OCI-LY7 (cell line): ENCODE results near the gene DHRS7B. TPM values are rescaled to one million over a fixed set of nuclear protein-coding genes. Genes with fewer than 3 reads are reported as not detected.
"Not testable (repeated sequence)": the region's sequence is repeated elsewhere in the genome, so short reads cannot be mapped to it uniquely, and the experiment has no call there.

Experiments
- BruUV-seq: library from RNA; stranded (reverse); fragments of 400-500 nt; replicated peaks from 2 replicates; lab custom pipeline; 2021; lab: Mats Ljungman, UMichigan
- CTCF ChIA-PET: fragments of 300-600 bp; sonication (Branson Sonifier 250); formaldehyde crosslinking; loops from one replicate; lab custom pipeline; 2022; ENCODE audit warnings: antibody characterized with exemption; ENCODE audit not compliant: unreplicated experiment; lab: Charles Lee
- POLR2A ChIA-PET: fragments of 300-600 bp; sonication (Branson Sonifier 250); formaldehyde crosslinking; loops from one replicate; lab custom pipeline; 2022; ENCODE audit warnings: antibody characterized with exemption; lab: Charles Lee
- DNase-seq: peaks from one replicate; pipeline ENCODE4 v3.0.0-alpha.2; 2015; ENCODE audit warnings: low spot score
- H2AFZ ChIP-seq: fragments of 200-600 bp; sonication (generic), shearing (Covaris generic); 2 replicates; pipeline ENCODE4 v1.6.1; 2014; ENCODE audit warnings: mild to moderate bottlenecking, antibody characterized with exemption, low read length, moderate library complexity
- H3K27ac ChIP-seq: fragments of 200-600 bp; sonication (generic); 2 replicates; pipeline ENCODE4 v1.5.1; 2014; ENCODE audit warnings: mixed run types, low read depth, mild to moderate bottlenecking, moderate library complexity, low read length, inconsistent platforms; ENCODE audit not compliant: poor library complexity, severe bottlenecking
- H3K36me3 ChIP-seq: fragments of 200-600 bp; sonication (generic); 2 replicates; pipeline ENCODE4 v1.6.1; 2014; ENCODE audit warnings: mild to moderate bottlenecking, antibody characterized with exemption, low read length, moderate library complexity, mixed read lengths; ENCODE audit not compliant: insufficient read depth
- H3K4me1 ChIP-seq: fragments of 200-600 bp; sonication (generic); 2 replicates; pipeline ENCODE4 v1.5.1; 2014; ENCODE audit warnings: mild to moderate bottlenecking, low read length; ENCODE audit not compliant: insufficient read depth, poor library complexity, severe bottlenecking
- H3K4me2 ChIP-seq: fragments of 200-600 bp; sonication (generic); 2 replicates; pipeline ENCODE4 v1.6.1; 2014; ENCODE audit warnings: mild to moderate bottlenecking, low read length
- H3K4me3 ChIP-seq: fragments of 200-600 bp; sonication (generic); 2 replicates; pipeline ENCODE4 v1.5.1; 2014; ENCODE audit warnings: mild to moderate bottlenecking, low read depth, low read length; ENCODE audit not compliant: poor library complexity, severe bottlenecking
- H3K79me2 ChIP-seq: fragments of 200-600 bp; sonication (generic); 2 replicates; pipeline ENCODE4 v1.6.1; 2016; ENCODE audit warnings: low read depth, mild to moderate bottlenecking, low read length, moderate library complexity, mixed read lengths; ENCODE audit not compliant: insufficient read depth
- H3K9me2 ChIP-seq: fragments of 200-600 bp; sonication (generic); 2 replicates; pipeline ENCODE4 v1.6.1; 2016; ENCODE audit warnings: mild to moderate bottlenecking, low read length, mixed read lengths; ENCODE audit not compliant: insufficient read depth
- H3K9me3 ChIP-seq: fragments of 200-600 bp; sonication (generic); 2 replicates; pipeline ENCODE4 v1.6.1; 2014; ENCODE audit warnings: mild to moderate bottlenecking, mixed run types, low read length, mixed read lengths
- H4K20me1 ChIP-seq: fragments of 200-600 bp; sonication (generic); 2 replicates; pipeline ENCODE4 v1.6.1; 2014; ENCODE audit warnings: mild to moderate bottlenecking, antibody characterized with exemption, low read length, moderate library complexity, mixed read lengths; ENCODE audit not compliant: insufficient read depth
- CTCF ChIP-seq: fragments of 200-600 bp; sonication (generic); conservative IDR thresholded peaks from 2 replicates; pipeline ENCODE4 v1.5.1; 2014; ENCODE audit warnings: mild to moderate bottlenecking, antibody characterized with exemption, low read length, moderate library complexity, mixed read lengths
- EZH2phosphoT487 ChIP-seq: fragments of 200-600 bp; sonication (generic); IDR thresholded peaks from 2 replicates; pipeline ENCODE4 v1.6.1; 2018; ENCODE audit warnings: low read depth, borderline replicate concordance, mild to moderate bottlenecking, mixed run types, antibody characterized with exemption, low read length, moderate library complexity, mixed read lengths
- intact Hi-C: fragments of 100-400 bp; cut with micrococcal nuclease; formaldehyde crosslinking; loops from one replicate; pipeline ENCODE4 v1.10.0; 2022; ENCODE audit not compliant: unreplicated experiment
- total RNA-seq, 2 experiments: library from RNA; depleted of rRNA in 1 of 2; stranded (reverse); fragments of >200 nt in 1 of 2; shearing (Covaris generic) in 1 of 2; gene quantifications; 2 replicates each; pipeline ENCODE4 v1.2.3, GENCODE V29; 2014 to 2022

DHRS7B gene
- total RNA-seq, 2 experiments from 2014 or later, result 16.0 to 16.5 TPM

- intact Hi-C loops, result no loop called here
- Histone ChIP-seq H4K20me1 (no peaks in the 10 kb centered on the region), H3K27ac (no peak overlapping the region), H3K9me3 (0 out of 2 replicates have a peak, but pooled peaks cover 4% of the 10 kb centered on the region), H3K4me3 (no peak overlapping the region), H3K36me3 (peaks cover 31% of the 10 kb centered on the region), H3K79me2 (no peaks in the 10 kb centered on the region), H3K9me2 (no peaks in the 10 kb centered on the region), H3K4me2 (no peak overlapping the region), H3K4me1 (no peaks in the 10 kb centered on the region), H2AFZ (no peak overlapping the region)
- TF ChIP-seq EZH2phosphoT487, result no peak
- TF ChIP-seq CTCF, result no peak
- BruUV-seq, result no TSS peak
- ChIA-PET POLR2A (no interaction called here), CTCF (no interaction called here)
- DNase-seq, result no peak
These were observed 96.3 kb downstream of the DHRS7B start for GRCh38 chr17:21223086-21223485.

- H3K27ac ChIP-seq, H3K4me1 ChIP-seq, DNase-seq, H3K9me3 ChIP-seq, H3K79me2 ChIP-seq, H3K4me3 ChIP-seq, BruUV-seq, H2AFZ ChIP-seq, H4K20me1 ChIP-seq, H3K9me2 ChIP-seq, intact Hi-C loops, H3K4me2 ChIP-seq, POLR2A ChIA-PET: not testable (repeated sequence)
- peaks cover 11% of the 10 kb centered on the region for H3K36me3 ChIP-seq
- CTCF ChIA-PET, result interaction anchor here (0.6 kb wide), 1 partner anchor 8 kb away, joined by 4 read pairs; no protein-coding TSS in a partner anchor
These were observed 100.5 kb downstream of the DHRS7B start for GRCh38 chr17:21227277-21227676.

GRCh38 chr17:21228111-21228510, 101.3 kb downstream of the DHRS7B start:
- Histone ChIP-seq H3K9me3 (no peaks in the 10 kb centered on the region), H3K4me3 (no peak overlapping the region), H3K4me1 (no peaks in the 10 kb centered on the region), H3K27ac (no peak overlapping the region), H3K79me2 (no peaks in the 10 kb centered on the region), H4K20me1 (no peaks in the 10 kb centered on the region), H2AFZ (no peak overlapping the region), H3K9me2 (no peaks in the 10 kb centered on the region), H3K36me3 (0 out of 2 replicates have a peak, but pooled peaks cover 5% of the 10 kb centered on the region), H3K4me2 (no peak overlapping the region)
- no peak for DNase-seq
- BruUV-seq, result no TSS peak
- no peak for TF ChIP-seq CTCF
- no peak for TF ChIP-seq EZH2phosphoT487
- intact Hi-C loops, result no loop called here
- ChIA-PET CTCF (interaction anchor here (0.6 kb wide), 1 partner anchor 9 kb away, joined by 4 read pairs; no protein-coding TSS in a partner anchor), POLR2A (no interaction called here)
